ENCODE measurements around the gene FTH1. TPM values are rescaled to one million over a fixed set of nuclear protein-coding genes. Genes with fewer than 3 reads are reported as not detected.

FTH1 gene
- total RNA-seq, 1 experiment from 2014 or later = 3,345 TPM

DNA sequence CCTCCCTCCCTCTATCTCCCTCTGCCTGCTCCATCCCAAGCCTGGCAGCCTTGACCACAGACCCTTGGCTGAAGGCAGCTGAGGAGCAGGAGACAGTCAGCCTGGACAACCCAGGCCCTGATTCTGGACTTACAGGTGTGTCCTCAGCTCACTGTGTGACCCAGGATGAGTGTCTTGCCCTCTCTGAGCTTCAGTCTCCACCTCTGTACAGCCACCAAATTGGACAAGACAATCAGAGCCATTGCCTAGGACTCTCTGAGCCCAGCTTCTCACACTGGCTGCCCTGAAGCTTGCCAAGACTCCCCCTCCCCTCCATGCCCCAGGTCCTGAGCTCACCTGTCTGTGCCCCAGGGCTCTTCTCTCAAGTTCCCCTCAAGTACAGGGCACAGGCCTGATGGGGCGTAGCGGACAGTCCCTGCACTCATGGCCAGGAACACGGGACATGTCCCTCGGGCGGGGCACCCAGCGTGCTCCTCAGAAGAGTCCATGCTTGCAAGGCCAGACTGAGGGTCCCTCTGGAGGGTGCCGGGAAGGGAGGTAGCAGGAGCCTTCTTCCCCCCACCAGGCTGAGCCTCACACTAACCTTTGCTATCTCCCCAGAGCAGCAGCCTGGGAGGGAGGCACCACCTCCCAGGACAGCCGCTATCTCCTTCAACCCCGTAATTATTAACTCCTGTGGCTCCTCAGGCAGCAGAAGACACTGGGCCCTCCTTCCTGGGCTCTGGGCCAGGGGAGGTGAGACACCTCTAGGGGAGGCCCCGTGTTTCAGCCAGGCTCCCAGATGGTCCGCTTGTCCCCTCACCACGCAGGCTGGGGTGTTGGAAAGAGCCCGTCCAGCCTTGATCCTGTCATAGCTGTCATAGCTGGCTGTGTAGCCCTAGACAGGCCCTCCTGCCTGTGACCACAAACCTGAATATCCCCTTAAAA is 47.5 kb downstream of the FTH1 start:
- Histone ChIP-seq H3K4me1 (ENCODE audit: control insufficient read depth in 1 of 2, insufficient read depth in 2 of 2, low read length in 2 of 2) (peaks cover 5 to 16% of the 10 kb centered on the region in 2 experiments; a peak in 3 of 4 replicates), H3K27me3 (ENCODE audit: insufficient read depth, low read length) (no peaks in the 10 kb centered on the region), H3K79me2 (ENCODE audit: insufficient read depth, low read length) (no peaks in the 10 kb centered on the region), H3K9me3 (ENCODE audit: control insufficient read depth in 1 of 2, insufficient read depth in 1 of 2, low read depth in 1 of 2, low read length in 2 of 2) (no peaks in the 10 kb centered on the region), H3K9ac (ENCODE audit: low read length) (no peak overlapping the region), H3K27ac (ENCODE audit: low read depth, low read length) (no peak overlapping the region), H3K4me3 (replicated peaks in 1 of 2; ENCODE audit: low read depth in 1 of 2, low read length in 2 of 2) (no peak overlapping the region), H3K9me2 (ENCODE audit: insufficient read depth) (no peaks in the 10 kb centered on the region), H2AFZ (ENCODE audit: low read depth, low read length, poor library complexity, severe bottlenecking) (no peak overlapping the region), H3K36me3 (ENCODE audit: control insufficient read depth in 1 of 2, insufficient read depth in 2 of 2, low read length in 2 of 2) (no peaks in the 10 kb centered on the region), H3K4me2 (ENCODE audit: low read length) (no peak overlapping the region), H4K20me1 (ENCODE audit: insufficient read depth) (no peaks in the 10 kb centered on the region)
- no peak for ATAC-seq
- ChIA-PET RAD21 (ENCODE audit: low non-redundant PET in 1 of 2, low total read pairs in 2 of 2, uncharacterized antibody in 2 of 2, unreplicated experiment in 2 of 2) (no interaction called here), CTCF (interaction anchor here (0.6 to 0.8 kb wide), 2 partner anchors 21 kb away, joined by 3 to 4 read pairs; no protein-coding TSS in a partner anchor), POLR2A (no interaction called here)
- intact Hi-C loops (cut with micrococcal nuclease) = no loop called here
- DNase-seq (ENCODE audit: low read depth, low spot score) = no peak
- BruUV-seq (replicated peaks) = no TSS peak
- TF ChIP-seq RAD21 (IDR thresholded peaks at IDR 0.05; ENCODE audit: low read depth) = no peak
- TF ChIP-seq, protein P1, sequence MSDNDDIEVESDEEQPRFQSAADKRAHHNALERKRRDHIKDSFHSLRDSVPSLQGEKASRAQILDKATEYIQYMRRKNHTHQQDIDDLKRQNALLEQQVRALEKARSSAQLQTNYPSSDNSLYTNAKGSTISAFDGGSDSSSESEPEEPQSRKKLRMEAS (IDR thresholded peaks at IDR 0.05) = no peak
- TF ChIP-seq SRF (IDR thresholded peaks at IDR 0.05; ENCODE audit: low read depth) = no peak
- TF ChIP-seq, protein P2, sequence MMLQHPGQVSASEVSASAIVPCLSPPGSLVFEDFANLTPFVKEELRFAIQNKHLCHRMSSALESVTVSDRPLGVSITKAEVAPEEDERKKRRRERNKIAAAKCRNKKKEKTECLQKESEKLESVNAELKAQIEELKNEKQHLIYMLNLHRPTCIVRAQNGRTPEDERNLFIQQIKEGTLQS (IDR thresholded peaks at IDR 0.05) = no peak
- TF ChIP-seq EZH2phosphoT487 (IDR thresholded peaks at IDR 0.05; ENCODE audit: borderline replicate concordance) = no peak
- no peak for TF ChIP-seq EGR1 (IDR thresholded peaks at IDR 0.05; ENCODE audit: low read depth)
- no peak for TF ChIP-seq POLR2AphosphoS5 (IDR thresholded peaks at IDR 0.05; ENCODE audit: low read depth, low read length)
- no peak for TF ChIP-seq CEBPB (IDR thresholded peaks at IDR 0.05; ENCODE audit: low read depth)
- no peak for TF ChIP-seq JUND (IDR thresholded peaks at IDR 0.05)
- TF ChIP-seq, protein P3, sequence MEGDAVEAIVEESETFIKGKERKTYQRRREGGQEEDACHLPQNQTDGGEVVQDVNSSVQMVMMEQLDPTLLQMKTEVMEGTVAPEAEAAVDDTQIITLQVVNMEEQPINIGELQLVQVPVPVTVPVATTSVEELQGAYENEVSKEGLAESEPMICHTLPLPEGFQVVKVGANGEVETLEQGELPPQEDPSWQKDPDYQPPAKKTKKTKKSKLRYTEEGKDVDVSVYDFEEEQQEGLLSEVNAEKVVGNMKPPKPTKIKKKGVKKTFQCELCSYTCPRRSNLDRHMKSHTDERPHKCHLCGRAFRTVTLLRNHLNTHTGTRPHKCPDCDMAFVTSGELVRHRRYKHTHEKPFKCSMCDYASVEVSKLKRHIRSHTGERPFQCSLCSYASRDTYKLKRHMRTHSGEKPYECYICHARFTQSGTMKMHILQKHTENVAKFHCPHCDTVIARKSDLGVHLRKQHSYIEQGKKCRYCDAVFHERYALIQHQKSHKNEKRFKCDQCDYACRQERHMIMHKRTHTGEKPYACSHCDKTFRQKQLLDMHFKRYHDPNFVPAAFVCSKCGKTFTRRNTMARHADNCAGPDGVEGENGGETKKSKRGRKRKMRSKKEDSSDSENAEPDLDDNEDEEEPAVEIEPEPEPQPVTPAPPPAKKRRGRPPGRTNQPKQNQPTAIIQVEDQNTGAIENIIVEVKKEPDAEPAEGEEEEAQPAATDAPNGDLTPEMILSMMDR (IDR thresholded peaks at IDR 0.05 in 2 of 3, conservative IDR thresholded peaks at IDR 0.05 in 1 of 3; ENCODE audit: borderline replicate concordance in 1 of 3, insufficient read depth in 1 of 3, low read depth in 2 of 3, low read length in 2 of 3) = no peak
- TF ChIP-seq YY1 (IDR thresholded peaks at IDR 0.05; ENCODE audit: extremely low read depth, insufficient replicate concordance, low read depth, low read length) = no peak
- TF ChIP-seq POLR2A (IDR thresholded peaks at IDR 0.05; ENCODE audit: borderline replicate concordance, extremely low read depth, insufficient read depth, insufficient read length) = no peak
- no peak for TF ChIP-seq ZFX (IDR thresholded peaks at IDR 0.05)
- TF ChIP-seq, protein P4, sequence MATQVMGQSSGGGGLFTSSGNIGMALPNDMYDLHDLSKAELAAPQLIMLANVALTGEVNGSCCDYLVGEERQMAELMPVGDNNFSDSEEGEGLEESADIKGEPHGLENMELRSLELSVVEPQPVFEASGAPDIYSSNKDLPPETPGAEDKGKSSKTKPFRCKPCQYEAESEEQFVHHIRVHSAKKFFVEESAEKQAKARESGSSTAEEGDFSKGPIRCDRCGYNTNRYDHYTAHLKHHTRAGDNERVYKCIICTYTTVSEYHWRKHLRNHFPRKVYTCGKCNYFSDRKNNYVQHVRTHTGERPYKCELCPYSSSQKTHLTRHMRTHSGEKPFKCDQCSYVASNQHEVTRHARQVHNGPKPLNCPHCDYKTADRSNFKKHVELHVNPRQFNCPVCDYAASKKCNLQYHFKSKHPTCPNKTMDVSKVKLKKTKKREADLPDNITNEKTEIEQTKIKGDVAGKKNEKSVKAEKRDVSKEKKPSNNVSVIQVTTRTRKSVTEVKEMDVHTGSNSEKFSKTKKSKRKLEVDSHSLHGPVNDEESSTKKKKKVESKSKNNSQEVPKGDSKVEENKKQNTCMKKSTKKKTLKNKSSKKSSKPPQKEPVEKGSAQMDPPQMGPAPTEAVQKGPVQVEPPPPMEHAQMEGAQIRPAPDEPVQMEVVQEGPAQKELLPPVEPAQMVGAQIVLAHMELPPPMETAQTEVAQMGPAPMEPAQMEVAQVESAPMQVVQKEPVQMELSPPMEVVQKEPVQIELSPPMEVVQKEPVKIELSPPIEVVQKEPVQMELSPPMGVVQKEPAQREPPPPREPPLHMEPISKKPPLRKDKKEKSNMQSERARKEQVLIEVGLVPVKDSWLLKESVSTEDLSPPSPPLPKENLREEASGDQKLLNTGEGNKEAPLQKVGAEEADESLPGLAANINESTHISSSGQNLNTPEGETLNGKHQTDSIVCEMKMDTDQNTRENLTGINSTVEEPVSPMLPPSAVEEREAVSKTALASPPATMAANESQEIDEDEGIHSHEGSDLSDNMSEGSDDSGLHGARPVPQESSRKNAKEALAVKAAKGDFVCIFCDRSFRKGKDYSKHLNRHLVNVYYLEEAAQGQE (IDR thresholded peaks at IDR 0.05; ENCODE audit: low read depth) = no peak
- TF ChIP-seq, protein P5, sequence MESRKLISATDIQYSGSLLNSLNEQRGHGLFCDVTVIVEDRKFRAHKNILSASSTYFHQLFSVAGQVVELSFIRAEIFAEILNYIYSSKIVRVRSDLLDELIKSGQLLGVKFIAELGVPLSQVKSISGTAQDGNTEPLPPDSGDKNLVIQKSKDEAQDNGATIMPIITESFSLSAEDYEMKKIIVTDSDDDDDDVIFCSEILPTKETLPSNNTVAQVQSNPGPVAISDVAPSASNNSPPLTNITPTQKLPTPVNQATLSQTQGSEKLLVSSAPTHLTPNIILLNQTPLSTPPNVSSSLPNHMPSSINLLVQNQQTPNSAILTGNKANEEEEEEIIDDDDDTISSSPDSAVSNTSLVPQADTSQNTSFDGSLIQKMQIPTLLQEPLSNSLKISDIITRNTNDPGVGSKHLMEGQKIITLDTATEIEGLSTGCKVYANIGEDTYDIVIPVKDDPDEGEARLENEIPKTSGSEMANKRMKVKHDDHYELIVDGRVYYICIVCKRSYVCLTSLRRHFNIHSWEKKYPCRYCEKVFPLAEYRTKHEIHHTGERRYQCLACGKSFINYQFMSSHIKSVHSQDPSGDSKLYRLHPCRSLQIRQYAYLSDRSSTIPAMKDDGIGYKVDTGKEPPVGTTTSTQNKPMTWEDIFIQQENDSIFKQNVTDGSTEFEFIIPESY (IDR thresholded peaks at IDR 0.05; ENCODE audit: extremely low read depth, insufficient replicate concordance, low read length) = no peak
- TF ChIP-seq ELF1 (IDR thresholded peaks at IDR 0.05; ENCODE audit: borderline replicate concordance, low read depth) = no peak
- no peak for TF ChIP-seq EZH2 (IDR thresholded peaks at IDR 0.05)
- TF ChIP-seq ZNF274 (IDR thresholded peaks at IDR 0.05; ENCODE audit: low read depth, low read length) = no peak
